ENCODE results near the gene KISS1.

GRCh38 chr1:204152310-204153044 is 43.8 kb downstream of the KISS1 start:
- TF ChIP-seq CTCF (IDR thresholded peaks at IDR 0.05) = no peak
- TF ChIP-seq POLR2A (IDR thresholded peaks at IDR 0.05) = no peak
- TF ChIP-seq POLR2AphosphoS5 (IDR thresholded peaks at IDR 0.05) = no peak
- TF ChIP-seq EP300 (IDR thresholded peaks at IDR 0.05) = no peak

All from stomach (tissue), 4 donors.